A673 (cell line): ENCODE results near the gene GABRB1. TPM values are rescaled to one million over a fixed set of nuclear protein-coding genes. Genes with fewer than 3 reads are reported as not detected.
A peak's percentile ranks its signal among the peaks of the same experiment; 100 is the strongest.

Source experiments
- BruUV-seq: library from RNA; stranded (reverse); fragments of 400-500 nt; replicated peaks from 2 replicates; lab custom pipeline; 2021; lab: Mats Ljungman, UMichigan
- CTCF ChIA-PET: fragments of 300-600 bp; sonication (Branson Sonifier 250); formaldehyde crosslinking; loops from one replicate; lab custom pipeline; 2022; ENCODE audit warnings: antibody characterized with exemption; lab: Charles Lee
- POLR2A ChIA-PET: fragments of 300-600 bp; sonication (Branson Sonifier 250); formaldehyde crosslinking; loops from one replicate; lab custom pipeline; 2022; ENCODE audit warnings: antibody characterized with exemption; ENCODE audit not compliant: low non-redundant PET; lab: Charles Lee
- DNase-seq: peaks from one replicate; pipeline ENCODE4 v3.0.0-alpha.2; 2015; ENCODE audit warnings: low spot score
- H3K27ac ChIP-seq: fragments of 200-600 bp; sonication (generic); 2 replicates; pipeline ENCODE4 v1.5.1; 2016; ENCODE audit warnings: mixed run types, low read depth, mild to moderate bottlenecking, mixed read lengths, antibody characterized with exemption, low read length; ENCODE audit not compliant: poor library complexity, severe bottlenecking
- H3K27me3 ChIP-seq: fragments of 200-600 bp; sonication (generic); replicated peaks from 2 replicates; pipeline ENCODE4 v1.6.1; 2017; ENCODE audit warnings: mixed run types, low read depth, mild to moderate bottlenecking, mixed read lengths, antibody characterized with exemption, low read length; ENCODE audit not compliant: insufficient read depth, poor library complexity
- H3K36me3 ChIP-seq: fragments of 200-600 bp; sonication (generic); 2 replicates; pipeline ENCODE4 v1.6.1; 2016; ENCODE audit warnings: mixed run types, mild to moderate bottlenecking, mixed read lengths, antibody characterized with exemption, low read length; ENCODE audit not compliant: insufficient read depth, poor library complexity, severe bottlenecking
- H3K4me1 ChIP-seq: fragments of 200-600 bp; sonication (generic); 2 replicates; pipeline ENCODE4 v1.6.1; 2017; ENCODE audit warnings: mixed run types, mild to moderate bottlenecking, mixed read lengths, antibody characterized with exemption, low read length; ENCODE audit not compliant: insufficient read depth, poor library complexity, severe bottlenecking
- H3K4me3 ChIP-seq: fragments of 200-600 bp; sonication (generic); 2 replicates; pipeline ENCODE4 v1.5.1; 2016; ENCODE audit warnings: low read depth, mixed run types, mild to moderate bottlenecking, mixed read lengths, low read length; ENCODE audit not compliant: poor library complexity, severe bottlenecking
- H3K9me3 ChIP-seq: fragments of 200-600 bp; sonication (generic); 2 replicates; pipeline ENCODE4 v1.6.1; 2016; ENCODE audit warnings: mixed run types, low read depth, mild to moderate bottlenecking, mixed read lengths, antibody characterized with exemption, low read length; ENCODE audit not compliant: poor library complexity, severe bottlenecking
- EZH2 ChIP-seq: fragments of 200-600 bp; sonication (generic); IDR thresholded peaks from 2 replicates; pipeline ENCODE4 v1.6.1; 2017; ENCODE audit warnings: borderline replicate concordance, low read depth, mild to moderate bottlenecking, mixed read lengths, antibody characterized with exemption, low read length; ENCODE audit not compliant: poor library complexity, severe bottlenecking
- intact Hi-C: fragments of 100-400 bp; cut with micrococcal nuclease; formaldehyde crosslinking; loops from one replicate; pipeline ENCODE4 v1.10.0; 2022; ENCODE audit not compliant: unreplicated experiment
- total RNA-seq: library from RNA; stranded (reverse); gene quantifications from 2 replicates; pipeline ENCODE4 v1.2.3, GENCODE V29; 2021
- TF ChIP-seq, protein P1 (sequence below): fragments of 300-800, 200-600 bp; sonication (generic); conservative IDR thresholded peaks from 2 replicates; pipeline ENCODE4 v1.5.1; 2017; ENCODE audit warnings: low read depth, mild to moderate bottlenecking, antibody characterized with exemption, low read length, moderate library complexity, mixed read lengths

The GABRB1 gene
- total RNA-seq, 1 experiment from 2014 or later, result 1.0 TPM

DNA sequence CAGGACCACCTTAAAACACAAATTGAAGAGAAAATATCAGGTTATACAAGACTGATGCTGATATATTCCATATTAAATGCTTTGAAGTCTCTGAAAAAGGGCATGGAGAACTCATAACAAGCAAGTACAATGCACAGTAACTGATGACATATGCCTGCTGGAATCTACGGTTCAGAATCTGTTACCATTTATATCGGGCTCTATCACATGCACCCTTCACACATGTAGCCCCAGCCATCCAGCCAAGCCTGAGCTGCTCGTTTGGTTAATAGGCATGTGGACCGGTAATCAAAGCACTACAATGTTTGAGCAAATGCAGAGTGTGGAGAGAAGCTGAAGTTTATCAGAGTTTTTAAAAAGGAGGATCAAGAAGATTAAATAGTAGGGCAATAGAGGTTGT is 420.3 kb downstream of the GABRB1 start:
- H3K27me3 ChIP-seq, result no peaks in the 10 kb centered on the region
- H3K27ac ChIP-seq, result no peak overlapping the region
- no peaks in the 10 kb centered on the region for H3K4me1 ChIP-seq
- no peak overlapping the region for H3K4me3 ChIP-seq
- H3K9me3 ChIP-seq, result no peaks in the 10 kb centered on the region
- ChIA-PET CTCF (no interaction called here), POLR2A (no interaction called here)
- TF ChIP-seq, protein P1, sequence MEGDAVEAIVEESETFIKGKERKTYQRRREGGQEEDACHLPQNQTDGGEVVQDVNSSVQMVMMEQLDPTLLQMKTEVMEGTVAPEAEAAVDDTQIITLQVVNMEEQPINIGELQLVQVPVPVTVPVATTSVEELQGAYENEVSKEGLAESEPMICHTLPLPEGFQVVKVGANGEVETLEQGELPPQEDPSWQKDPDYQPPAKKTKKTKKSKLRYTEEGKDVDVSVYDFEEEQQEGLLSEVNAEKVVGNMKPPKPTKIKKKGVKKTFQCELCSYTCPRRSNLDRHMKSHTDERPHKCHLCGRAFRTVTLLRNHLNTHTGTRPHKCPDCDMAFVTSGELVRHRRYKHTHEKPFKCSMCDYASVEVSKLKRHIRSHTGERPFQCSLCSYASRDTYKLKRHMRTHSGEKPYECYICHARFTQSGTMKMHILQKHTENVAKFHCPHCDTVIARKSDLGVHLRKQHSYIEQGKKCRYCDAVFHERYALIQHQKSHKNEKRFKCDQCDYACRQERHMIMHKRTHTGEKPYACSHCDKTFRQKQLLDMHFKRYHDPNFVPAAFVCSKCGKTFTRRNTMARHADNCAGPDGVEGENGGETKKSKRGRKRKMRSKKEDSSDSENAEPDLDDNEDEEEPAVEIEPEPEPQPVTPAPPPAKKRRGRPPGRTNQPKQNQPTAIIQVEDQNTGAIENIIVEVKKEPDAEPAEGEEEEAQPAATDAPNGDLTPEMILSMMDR, result no peak
- no peak for TF ChIP-seq EZH2
- DNase-seq, result no peak
- intact Hi-C loops, result no loop called here
- no TSS peak for BruUV-seq
- H3K36me3 ChIP-seq, result no peaks in the 10 kb centered on the region

DNA sequence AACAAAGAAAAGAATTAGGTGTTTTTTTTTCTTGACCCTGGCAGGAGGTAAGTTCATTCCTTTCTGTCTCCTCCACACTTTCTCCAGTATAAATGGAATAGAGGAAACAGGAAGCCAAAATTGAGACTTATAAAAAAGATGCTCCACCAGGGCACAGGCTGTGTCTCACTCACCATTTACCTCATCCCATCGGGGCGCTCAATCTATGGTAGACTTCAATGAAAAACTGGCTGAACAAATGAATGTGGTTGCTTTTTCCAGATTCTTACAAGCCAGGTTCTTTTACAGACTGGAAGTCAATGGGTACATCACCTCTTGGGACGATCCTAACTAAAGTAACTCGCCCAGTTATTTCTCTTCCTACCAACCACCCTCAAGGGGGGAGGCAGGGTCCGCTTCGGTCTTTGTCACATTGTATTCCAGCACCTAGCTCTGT is 431.4 kb downstream of the GABRB1 start:
- H3K4me1 ChIP-seq, result peaks cover 5% of the 10 kb centered on the region
- intact Hi-C loops, result no loop called here
- no peaks in the 10 kb centered on the region for H3K9me3 ChIP-seq
- H3K27ac ChIP-seq, result no peak overlapping the region
- CTCF ChIA-PET, result no interaction called here
- no peaks in the 10 kb centered on the region for H3K36me3 ChIP-seq
- POLR2A ChIA-PET, result no interaction called here
- DNase-seq, result no peak
- H3K27me3 ChIP-seq, result no peaks in the 10 kb centered on the region
- TF ChIP-seq, protein P1, result no peak
- no peak for TF ChIP-seq EZH2
- peak overlapping the region; percentile 67 for H3K4me3 ChIP-seq
- no TSS peak for BruUV-seq

DNA sequence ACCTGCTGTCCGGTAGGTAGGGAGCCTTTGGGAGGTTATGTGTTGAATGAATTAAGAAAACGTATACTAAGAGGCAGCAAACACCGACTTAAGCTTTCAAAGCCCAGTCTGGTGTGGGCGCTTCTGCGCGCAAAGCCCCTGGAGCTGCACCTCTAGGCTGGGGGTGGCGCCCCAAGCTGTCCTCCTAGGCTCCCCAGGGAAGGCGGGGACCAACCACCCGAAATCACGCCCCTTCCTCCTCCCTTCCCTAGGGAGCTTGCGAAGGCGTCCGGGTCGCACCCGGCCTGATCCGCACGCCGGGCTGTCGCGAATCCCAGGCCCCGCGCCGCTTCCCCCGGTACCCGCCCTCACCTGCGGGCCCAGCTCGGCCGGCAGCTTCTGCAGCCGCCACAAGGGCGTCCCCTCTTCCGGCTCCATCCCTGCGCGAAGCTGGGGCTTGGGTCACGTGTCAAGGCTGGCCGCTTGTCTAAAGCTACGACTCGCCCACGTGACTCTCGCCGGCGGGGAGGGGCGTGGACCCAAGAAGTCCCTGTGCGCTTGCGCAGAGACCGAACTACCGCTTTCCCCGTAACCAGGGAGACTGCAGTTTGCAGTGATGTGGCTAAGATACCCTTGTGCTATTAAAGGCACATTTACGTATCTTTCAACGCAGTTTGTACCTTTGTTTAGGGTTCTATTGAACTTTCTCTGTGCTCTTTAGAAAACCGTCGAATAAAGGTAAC is 432.0 kb downstream of the GABRB1 start, which contains the start of gene COMMD8:
COMMD8 (minus strand) TSS at position 468 of the 722 bp plus-strand sequence; CDS start at position 417, 51 bp downstream.
- CTCF ChIA-PET, result no interaction called here
- intact Hi-C loops, result no loop called here
- peak; percentile 97 for DNase-seq
- POLR2A ChIA-PET, result no interaction called here
- TF ChIP-seq, protein P1, result peak; percentile 33; the same call in 1 of the 2 replicates
- no peak for TF ChIP-seq EZH2
- peak within 1 kb of the TSS; percentile 22 for H3K27ac ChIP-seq
- no peaks in the 10 kb centered on the region for H3K36me3 ChIP-seq
- H3K27me3 ChIP-seq, result no peaks in the 10 kb centered on the region
- BruUV-seq, result TSS peak; percentile 44
- peak within 1 kb of the TSS; percentile 67 for H3K4me3 ChIP-seq
- peaks cover 5% of the 10 kb centered on the region for H3K4me1 ChIP-seq
- no peaks in the 10 kb centered on the region for H3K9me3 ChIP-seq
